NCI-H1417 (cell line): ENCODE measurements around the gene PRRT1.
"Not testable (repeated sequence)": the region's sequence is repeated elsewhere in the genome, so short reads cannot be mapped to it uniquely, and the experiment has no call there.

Source experiments
- DNase-seq, 3 experiments: peaks; one replicate each; lab custom pipeline; 2025; lab: John Stamatoyannopoulos, UW

Gene PRRT1

DNA sequence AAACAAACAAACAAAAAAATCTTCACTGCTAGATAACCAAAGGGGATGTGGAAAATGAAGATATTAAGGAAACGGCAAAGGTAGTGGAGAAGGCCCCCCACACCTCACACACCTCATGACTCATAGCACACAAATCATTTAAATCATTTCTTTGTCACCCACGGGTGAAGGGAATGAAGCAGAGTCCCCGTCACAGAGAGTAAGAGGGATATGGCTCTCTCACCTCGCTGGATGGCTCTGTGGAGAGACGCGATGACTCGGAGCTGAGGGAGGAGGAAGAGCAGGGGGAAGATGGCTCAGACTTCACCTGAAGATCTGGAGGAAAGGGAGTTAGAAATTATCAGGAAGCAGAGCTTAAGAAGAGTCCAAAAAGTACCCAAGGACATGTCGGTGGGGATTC is 24.9 kb downstream of the PRRT1 start:
- DNase-seq, result no peak

DNA sequence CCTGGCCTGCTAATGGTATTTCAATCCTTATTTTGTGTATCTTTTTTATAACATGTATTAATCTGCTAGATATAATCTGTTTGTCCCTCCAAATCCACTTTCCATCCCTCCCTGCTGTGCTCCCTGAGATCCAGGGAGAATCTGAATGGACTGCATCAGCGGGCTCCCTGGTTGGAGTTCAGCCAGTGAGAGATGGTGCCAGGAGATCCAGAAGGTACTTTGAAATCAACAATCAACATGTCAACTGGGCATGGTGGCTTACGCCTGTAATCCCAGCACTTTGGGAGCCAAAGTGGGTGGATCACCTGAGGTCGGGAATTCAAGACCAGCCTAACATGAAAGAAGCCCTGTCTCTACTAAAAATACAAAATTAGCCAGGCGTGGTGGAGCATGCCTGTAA is 28.1 kb downstream of the PRRT1 start:
- DNase-seq, result no peak

DNA sequence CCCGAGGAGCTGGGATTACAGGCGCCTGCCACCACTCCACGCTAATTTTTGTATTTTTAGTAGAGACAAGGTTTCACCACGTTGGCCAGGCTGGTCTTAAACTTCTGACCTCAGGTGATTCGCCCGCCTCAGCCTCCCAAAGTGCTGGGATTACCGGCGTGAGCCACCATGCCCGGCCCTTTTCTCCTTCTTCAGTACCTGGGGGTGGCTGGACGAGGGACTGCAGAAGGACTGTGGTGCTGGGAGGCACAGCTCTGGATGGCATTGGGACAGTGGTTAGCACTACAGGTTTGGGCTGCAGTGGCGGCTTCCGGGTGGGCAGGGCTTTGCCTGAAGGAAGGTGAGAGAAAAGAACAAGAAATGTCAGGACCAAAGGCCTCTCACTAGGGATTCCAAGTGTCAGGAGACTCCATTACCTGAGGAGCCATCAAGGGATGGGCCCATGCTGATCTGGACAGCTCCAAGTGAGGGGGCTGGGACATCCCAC is 31.1 kb downstream of the PRRT1 start:
- DNase-seq, result no peak

DNA sequence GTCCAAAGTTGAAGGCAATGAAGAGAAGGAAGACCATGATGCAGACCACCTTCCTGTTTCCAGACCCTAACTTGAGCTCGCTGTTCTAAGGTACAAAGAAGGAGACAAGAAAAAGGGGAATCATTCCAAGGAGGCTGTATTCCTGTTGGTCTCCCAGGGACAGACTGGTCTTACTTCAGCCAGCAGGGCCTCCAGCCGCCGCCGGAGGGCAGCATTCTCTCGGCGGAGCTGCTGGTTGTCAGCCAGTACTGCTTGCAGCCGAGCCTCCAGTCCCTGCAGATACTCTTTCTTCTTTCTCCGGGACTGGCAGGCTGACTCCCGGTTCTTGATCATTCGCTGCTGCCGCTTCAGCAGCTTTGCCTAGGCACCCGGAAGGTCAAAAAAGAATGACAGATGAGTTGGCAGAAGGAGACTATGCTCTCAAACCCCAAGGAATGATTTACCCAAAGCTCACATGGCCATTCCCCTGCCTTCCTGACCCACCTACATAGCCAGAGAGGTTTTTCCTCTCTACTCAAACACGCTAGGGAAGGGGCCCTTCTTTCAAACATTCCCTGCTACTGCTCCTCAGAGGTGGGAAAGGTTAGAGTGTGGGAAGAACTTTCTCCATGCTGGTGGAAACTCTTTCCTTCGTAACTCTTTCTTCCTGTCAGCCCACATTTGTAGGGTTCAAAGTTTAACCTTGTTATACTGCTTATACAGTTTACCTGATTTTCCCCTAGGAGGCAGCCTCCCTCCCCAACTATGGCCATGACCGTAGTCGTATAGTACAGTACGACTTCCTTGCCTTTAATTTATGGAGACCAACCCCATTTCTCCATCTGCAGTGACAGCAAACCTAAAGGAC is 32.7 kb downstream of the PRRT1 start:
- peak; percentile 37 to 75 (median 49) for DNase-seq

DNA sequence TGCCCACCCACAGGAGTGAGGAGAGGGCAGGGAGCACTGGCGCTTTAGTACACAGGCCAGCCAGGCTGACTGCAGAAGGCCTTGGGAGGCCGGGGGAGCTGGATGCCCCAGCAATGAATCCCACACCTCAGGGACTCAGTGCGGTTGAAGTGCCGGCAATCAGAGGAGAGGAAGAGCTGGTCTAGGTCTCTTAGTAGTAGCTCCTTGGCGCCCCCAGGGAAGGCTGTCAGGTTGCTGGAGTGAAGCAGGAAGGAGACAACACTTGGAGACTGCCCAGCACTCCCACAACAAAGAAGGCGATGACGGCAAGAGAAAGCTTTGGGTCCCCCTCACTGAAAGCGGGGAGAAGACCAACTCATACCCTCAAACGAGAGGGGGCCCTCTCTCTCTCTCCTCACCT is 34.3 kb downstream of the PRRT1 start:
- DNase-seq, result no peak

DNA sequence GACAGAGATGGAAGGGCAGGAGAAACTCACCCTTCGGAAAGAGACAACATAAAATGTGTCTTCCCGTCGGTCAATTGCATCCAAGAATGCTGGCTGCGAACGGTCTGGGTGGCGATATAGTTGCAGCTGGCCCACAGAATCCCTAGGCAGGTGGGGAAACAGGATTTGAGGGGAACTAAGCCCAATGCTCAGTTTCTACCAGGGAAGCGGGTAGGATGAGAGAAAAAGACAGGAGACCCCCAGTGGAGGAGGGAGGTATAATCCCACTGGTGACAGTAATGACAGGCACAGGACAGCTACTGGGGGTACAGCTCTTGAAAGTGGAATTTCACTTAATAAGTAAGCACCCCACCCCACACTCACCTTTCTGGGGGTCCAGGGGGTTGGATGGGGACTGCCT is 35.1 kb downstream of the PRRT1 start:
- peak in 1 of 3 experiments; percentile 14 for DNase-seq

DNA sequence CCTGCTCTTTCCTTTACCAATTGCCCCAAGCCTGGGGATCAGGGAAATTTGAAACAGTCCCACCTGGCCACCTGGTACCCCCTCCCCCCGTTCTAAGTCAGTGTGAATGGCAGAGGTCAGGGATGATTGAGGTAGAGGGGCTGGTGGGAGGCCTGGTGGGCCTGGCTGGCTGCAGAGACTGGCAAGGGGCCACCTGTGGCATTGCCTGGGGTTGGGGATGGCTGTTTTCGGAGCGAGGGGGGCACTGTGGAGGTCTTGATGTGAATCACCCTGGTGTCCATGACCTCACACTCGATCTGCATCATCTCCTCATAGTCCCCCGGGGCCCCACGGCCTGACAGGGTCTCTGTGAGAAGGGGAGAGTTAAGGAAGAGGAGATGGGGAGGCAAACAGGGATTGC is 36.1 kb downstream of the PRRT1 start:
- DNase-seq, result no peak

DNA sequence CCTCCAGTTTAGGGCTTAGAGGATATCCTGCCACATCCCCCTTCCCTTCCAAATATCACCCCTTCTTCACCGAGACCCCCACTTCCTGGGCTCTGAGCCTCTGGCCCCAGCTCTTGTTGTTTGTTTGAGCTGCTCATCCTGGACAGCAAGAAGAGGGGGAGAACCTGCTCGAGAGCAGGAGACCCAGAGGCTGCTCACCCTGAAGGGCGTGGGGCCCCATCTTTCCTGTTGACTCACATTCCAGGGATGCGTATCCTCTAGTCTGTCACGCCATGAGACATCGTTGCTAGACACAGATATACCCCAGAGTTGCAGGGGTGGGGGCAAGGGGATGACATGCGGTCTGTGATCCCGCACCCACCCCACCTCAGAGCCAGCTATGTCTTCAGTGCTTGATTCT is 36.9 kb downstream of the PRRT1 start:
- no peak for DNase-seq

DNA sequence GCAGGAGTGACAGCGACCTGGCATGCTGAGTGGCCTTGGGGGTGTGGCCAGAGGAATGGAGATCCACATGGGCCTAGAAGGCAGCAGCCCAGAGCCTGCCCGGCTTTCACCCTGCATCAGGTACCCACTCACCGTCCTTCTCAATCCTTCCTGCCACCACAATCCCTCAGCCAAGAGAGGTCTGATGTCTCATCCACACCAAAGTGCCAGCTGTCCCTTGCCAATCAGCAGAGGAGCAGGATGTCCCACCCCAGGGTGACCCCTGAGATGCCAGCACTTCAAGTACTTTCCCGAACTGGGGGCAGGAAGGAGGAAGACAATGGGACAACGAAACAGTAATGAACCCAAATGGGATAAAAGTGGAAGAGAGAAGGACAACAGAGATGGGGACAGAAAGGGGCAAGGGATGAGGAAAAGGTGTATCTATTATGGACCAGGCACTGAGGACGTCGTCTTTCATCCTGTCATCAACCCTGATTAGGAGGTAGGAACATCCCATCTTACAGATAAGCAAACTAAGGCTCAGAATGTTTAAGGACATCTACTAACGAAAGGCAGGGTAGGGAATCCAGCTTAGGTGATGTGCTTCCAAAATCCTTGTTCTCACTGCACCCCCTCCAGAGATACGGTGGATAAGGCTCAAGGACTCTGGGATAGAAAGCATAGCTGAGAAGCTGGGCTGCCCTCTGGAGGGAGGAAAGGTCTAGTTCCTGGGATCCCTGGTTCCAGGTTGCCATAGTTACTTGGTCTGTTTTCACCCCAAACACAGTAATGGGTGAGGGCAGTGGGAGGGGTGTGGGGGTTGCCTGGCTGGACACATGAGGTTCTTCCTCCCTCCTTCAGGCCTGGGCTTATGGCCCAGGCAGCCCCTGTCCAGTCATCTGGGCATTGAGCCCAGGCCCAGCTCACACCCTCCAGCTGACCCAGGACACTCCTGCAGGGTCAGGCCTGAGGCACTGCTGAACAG is 38.1 kb downstream of the PRRT1 start:
- DNase-seq, result peak in 1 of 3 experiments; percentile 9

DNA sequence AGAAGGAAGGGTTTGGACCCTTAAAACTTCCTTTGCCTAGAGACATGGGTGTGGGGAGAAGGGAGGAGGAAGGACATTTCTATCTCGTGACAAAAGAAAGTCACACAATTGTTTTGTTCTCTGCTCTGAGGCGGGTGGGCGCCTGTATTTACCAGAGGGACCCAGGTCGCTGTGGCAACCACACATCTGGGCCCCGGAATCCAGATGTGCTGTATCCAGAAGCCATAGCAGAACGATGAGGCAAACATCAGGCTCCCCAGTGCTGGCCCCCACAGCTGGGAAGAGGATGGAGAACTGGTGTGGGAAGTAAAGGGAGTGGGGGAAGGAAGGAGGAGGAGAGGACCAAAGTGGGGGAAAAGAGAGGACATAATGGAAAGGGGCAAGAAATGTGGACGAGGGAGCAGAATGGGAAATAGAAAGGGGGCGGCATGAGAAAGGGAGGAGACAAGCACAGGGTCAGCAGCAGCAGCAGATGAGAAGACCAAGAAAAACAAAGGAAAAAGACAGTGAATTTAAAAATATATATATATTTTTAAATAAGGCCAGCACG is 39.2 kb downstream of the PRRT1 start:
- no peak for DNase-seq

DNA sequence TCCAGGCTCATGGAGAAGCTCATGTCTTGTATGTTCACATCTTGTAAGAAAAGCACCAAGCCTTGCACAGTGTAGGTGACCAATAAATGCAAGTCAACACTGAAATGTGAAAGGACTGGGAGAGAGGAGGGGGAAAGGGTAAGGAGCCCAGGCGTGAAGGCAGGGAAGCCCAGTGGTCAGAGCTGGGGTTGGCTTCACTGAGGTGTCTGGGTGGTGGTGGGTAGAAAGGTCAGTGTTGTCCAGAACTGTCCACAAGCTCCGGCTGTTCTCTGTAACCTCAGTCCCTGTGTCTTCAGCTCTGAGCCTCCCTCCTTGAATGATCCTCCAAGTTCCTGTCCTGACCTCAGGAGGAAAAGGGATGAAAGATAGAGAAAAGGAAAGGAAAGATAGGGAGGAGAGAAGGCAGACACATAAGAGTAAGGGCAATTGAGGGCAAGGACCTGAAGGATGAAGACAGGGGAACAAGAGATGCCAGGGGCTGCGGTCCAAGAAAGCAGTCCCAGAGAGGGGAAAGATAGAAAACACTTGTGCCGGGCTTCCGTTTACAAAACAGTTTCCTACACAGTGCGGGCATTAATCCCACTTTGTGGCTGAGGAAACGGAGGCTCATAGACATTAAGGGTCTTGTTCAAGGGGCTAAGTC is 40.2 kb downstream of the PRRT1 start:
- DNase-seq, result no peak

DNA sequence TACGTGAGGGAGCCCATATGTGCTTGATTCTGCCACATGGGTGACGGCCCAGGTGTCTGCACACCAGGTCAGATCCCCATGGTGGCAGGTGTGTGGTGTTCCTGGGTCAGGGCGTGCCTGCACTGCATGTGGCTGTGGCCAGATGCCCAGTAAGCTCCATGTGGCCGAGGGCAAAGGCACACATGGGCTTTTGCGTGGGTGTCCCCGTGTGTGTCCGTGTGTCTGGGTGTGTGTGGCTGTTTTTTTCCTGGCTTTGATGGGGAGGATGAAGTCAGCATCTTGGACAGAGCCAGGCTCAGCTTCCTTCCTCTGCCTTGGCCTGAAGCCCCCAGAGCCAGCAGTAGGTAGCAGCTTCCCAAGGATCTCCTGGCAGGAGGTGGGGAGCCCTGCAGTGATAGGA is 41.1 kb downstream of the PRRT1 start:
- DNase-seq, result no peak

DNA sequence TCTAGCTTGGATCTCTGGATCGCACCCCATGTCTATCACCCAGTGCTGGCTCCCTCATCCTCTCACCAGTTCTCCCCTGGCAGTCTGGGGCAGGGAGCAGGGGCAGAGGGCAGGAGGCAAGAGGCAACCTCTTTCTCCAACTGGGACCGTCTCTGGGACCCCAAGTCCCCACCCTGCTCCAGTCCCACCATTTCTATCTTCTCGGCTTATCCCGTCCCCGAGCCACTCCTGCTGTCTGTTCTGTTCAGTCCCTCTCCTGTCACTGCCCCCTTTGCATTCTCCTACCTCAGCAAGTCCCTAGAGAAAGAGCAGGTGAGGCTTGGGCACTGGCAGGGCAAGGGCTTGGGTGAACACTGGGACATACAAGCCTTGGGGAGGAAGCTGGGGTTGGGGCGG is 42.0 kb downstream of the PRRT1 start:
- no peak for DNase-seq

DNA sequence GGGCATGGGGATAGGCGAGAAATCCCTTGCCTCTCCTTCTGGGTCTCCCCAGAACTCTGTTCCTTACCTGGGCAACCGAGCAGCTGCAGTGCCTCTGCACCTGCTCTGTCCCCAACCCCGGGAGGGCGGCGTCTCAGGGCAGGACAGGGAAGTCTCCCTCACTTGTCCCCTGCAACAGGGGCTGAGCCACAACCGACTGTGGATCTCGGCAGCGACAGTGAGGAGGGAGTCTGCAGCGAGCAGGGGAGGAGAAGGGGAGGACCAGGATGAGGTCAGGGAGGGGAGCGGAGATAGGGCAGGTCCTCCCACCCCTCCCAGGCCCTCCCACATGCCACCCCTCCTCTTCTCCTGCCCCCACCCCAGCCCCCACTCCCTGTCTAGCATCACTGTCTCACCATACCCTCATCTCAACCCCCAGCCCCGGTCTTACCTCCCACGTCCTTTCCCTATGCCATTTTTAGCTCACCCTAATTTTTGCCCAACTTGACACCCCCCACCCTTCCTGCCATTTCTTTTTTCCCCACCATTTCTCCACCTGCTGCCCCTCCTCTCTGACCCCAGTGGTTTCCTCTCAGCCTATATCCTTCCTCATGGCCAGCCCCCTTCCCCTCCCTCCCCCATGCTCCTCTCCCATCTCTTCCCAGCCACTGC is 42.5 kb downstream of the PRRT1 start, which contains the start of gene TNXB:
Gene TNXB (minus strand): TSS at position 225 of the 651 bp plus-strand sequence. CDS start 11,140 bp downstream, outside the sequence.
- no peak for DNase-seq

DNA sequence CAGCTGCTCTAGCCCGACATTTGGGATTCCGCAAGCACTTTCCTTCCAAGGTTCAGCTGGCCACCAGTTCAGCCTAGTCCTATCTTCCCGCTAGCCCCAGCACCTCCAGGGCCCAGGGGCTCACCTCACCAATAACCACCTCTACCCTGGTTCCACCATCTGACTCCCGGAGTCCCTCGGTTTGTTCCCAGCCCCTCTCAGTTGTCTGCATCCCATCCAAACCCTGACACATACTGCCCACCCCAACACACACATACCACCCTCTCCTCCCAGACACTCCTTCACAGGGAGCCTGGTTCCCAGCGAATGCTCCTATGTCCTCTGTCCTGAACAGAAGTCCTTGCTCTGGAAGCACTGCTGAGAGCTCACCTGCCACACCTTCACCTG is 43.0 kb downstream of the PRRT1 start:
- no peak for DNase-seq

DNA sequence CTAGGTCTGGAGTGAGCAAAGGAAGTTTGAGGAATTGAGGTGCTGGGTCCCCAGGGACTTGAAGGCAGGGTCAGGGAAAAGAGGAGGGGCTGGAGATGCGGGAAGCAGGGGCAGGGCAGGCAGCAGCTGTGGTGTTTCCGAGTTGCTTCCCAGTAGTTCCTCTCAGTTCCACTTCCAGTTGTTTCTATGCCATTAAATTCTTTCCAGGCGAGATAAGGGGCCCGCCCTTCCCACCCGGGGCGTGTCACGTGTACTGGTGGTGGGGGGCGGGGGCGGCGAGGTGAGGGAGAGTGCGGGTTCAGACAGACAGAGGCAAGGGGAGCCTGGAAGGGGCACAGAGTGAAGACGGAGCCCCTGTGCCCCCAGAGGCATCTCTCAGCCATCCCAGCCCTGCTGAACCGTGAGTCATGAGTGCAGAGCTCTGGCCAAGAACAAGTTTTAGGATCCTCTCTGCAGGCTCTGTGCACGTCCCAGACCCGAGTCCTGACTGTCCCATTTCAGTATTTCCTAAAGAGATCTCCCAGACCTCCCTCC is 43.6 kb downstream of the PRRT1 start:
- DNase-seq, result no peak

DNA sequence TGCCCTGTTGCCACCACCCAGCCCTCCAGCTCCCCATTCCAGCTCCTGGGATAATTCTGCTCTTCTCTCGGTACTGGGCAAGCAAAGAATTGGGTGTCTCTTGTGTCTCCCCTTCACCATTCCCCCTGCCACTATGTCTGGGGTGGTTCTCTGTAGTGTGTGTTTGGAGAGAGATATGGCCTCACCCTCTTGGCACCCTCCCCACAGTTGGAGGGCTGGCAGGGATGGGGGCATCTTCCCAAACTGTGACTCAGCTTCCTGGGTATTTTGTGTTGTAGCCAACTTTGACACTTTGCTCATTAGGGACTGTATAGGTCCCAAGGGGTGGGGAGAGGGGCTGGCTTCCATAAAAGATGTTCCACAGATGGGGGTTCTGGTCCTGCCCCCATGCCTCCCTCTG is 44.3 kb downstream of the PRRT1 start:
- no peak for DNase-seq

DNA sequence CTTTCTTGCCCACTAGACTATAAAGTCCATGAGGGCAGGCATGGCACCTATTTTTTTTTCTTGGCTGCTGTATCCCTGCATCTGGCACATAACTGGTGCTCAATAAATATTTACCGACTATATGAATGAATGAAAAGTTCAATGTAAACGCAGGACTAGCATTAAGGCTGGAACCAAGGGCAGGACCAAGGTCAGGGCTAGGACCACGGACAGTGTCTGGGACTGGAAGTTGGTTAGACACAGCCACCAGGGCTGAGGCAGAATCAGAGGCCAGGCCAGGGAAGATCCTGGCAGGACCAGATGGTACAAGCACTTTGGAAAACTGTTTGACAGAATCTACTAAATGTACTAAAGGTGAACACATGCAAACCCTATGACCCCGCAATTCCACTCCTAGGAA is 46.3 kb downstream of the PRRT1 start:
- no peak for DNase-seq

DNA sequence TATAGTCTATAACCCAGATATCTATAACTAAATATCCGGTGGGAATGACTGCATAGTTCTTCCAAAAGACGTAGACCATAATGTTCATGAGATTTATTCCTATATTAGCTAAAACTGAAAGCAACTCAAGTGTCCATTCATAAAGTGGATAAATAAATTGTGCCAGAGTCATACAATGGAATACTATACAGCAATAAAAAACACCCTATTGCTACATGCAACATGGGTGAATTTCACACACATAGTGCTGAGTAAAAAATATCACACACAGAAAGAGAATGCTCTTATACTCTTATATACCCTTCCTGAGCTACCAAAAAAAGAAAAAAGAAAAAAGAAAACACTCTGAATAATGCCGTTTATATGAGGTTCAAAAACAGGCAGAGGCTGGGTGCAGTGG is 49.5 kb downstream of the PRRT1 start:
- DNase-seq, result no peak

DNA sequence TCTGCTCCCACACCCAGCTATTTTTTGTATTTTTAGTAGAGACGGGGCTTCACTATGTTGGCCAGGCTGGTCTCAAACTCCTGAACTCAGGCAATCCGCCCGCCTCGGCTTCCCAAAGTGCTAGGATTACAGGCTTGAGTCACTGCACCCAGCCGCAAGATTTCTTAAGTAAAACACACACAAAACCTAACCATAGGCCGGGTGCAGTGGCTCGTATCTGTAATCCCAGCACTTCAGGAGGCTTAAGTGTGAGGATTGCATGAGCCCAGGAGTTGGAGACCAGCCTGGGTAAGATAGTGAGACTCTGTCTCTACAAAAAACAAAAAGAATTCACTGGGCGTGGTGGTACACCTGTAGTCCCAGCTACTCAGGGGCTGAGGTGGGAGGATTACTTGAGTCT is 51.5 kb downstream of the PRRT1 start:
- DNase-seq, result not testable (repeated sequence)
